H1 (cell line): ENCODE measurements around the gene LRCH1. TPM values are rescaled to one million over a fixed set of nuclear protein-coding genes. Genes with fewer than 3 reads are reported as not detected.

Experiments used
- PHF8 ChIP-seq: fragments of 200-600 bp; sonication (generic); conservative IDR thresholded peaks from 2 replicates; pipeline ENCODE4 v1.7.1; 2012; ENCODE audit warnings: low read depth, mild to moderate bottlenecking, inconsistent platforms, low read length, moderate library complexity
- SIX5 ChIP-seq: IDR thresholded peaks from 2 replicates; pipeline ENCODE4 v1.6.1; 2011; ENCODE audit warnings: mild to moderate bottlenecking, low read depth, low read length
- SRF ChIP-seq: IDR thresholded peaks from 2 replicates; pipeline ENCODE4 v1.6.1; 2011; ENCODE audit warnings: mild to moderate bottlenecking, low read depth, low read length, moderate library complexity
- polyA plus RNA-seq, 7 experiments: library from polyadenylated mRNA; depleted of rRNA in 3 of 7; stranded (reverse) in 5 of 7; unstranded in 2 of 7; fragments of >200 nt in 5 of 7; fragments of 200-250 nt in 2 of 7; gene quantifications; 1 replicate in 5 of 7; 2 replicates in 1 of 7; 4 replicates in 1 of 7; pipeline versions ENCODE4 v1.2.1 to v1.2.3, GENCODE V29; 2011 to 2013; ENCODE audit warnings: missing spikeins in 2 of 7, mixed read lengths in 2 of 7
- total RNA-seq: library from RNA; stranded (reverse); fragmentation: NEBNext Ultra II Directional; extraction: Animal tissue kit (Norgen Biotek cat#: 25700); gene quantifications from 2 replicates; pipeline ENCODE4 v1.2.1, GENCODE V29; 2021
- TF ChIP-seq, protein P1 (sequence below): IDR thresholded peaks from 2 replicates; pipeline ENCODE4 v1.6.1; 2012; ENCODE audit warnings: low read length, inconsistent platforms

LRCH1 gene
- total and polyA plus RNA-seq, 2 of the 8 experiments (the other 6 are each of a cell fraction or from before 2014, with no cell fraction given) = 3.0 to 10.1 TPM

DNA sequence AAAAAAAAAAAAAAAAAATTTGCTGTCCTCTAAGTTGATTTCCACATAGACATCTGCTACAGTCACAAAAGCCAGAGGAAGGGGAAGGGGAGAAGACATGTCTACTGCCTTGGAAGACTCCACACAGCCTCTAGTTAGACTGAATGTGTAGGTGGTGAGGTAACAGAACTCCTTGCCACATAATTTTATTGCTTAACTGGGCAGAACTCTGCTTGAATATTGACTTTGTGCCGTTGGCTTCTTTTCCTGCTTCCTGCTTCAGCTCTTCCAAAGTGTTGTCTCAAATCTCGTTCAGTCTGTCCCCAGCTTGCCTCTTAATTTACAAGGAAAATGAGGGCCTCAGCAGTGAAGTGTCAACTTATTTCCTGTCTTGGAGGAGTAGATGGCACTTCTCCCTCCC, 206.9 kb downstream of the LRCH1 start (continued):
- TF ChIP-seq, protein P1, sequence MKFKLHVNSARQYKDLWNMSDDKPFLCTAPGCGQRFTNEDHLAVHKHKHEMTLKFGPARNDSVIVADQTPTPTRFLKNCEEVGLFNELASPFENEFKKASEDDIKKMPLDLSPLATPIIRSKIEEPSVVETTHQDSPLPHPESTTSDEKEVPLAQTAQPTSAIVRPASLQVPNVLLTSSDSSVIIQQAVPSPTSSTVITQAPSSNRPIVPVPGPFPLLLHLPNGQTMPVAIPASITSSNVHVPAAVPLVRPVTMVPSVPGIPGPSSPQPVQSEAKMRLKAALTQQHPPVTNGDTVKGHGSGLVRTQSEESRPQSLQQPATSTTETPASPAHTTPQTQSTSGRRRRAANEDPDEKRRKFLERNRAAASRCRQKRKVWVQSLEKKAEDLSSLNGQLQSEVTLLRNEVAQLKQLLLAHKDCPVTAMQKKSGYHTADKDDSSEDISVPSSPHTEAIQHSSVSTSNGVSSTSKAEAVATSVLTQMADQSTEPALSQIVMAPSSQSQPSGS = no peak
- TF ChIP-seq SIX5 (no peak), PHF8 (no peak), SRF (no peak)
